PC-9 (cell line): ENCODE results near the gene POU3F2. TPM values are rescaled to one million over a fixed set of nuclear protein-coding genes. Genes with fewer than 3 reads are reported as not detected.

Experiments used
- Bru-seq: library from RNA; stranded (reverse); fragments of 400-500 nt; gene quantifications from one replicate; lab custom pipeline; 2021; lab: Mats Ljungman, UMichigan
- BruChase-seq, 2 experiments: library from RNA; stranded (reverse); fragments of 400-500 nt; gene quantifications; one replicate each; lab custom pipeline; 2021; lab: Mats Ljungman, UMichigan
- BruUV-seq: library from RNA; stranded (reverse); fragments of 400-500 nt; replicated peaks from 2 replicates; lab custom pipeline; 2021; lab: Mats Ljungman, UMichigan
- CTCF ChIA-PET: fragments of 300-600 bp; sonication (Branson Sonifier 250); formaldehyde crosslinking; loops from one replicate; lab custom pipeline; 2022; ENCODE audit warnings: antibody characterized with exemption; lab: Charles Lee
- POLR2A ChIA-PET: fragments of 300-600 bp; sonication (Branson Sonifier 250); formaldehyde crosslinking; loops from one replicate; lab custom pipeline; 2022; ENCODE audit warnings: antibody characterized with exemption; ENCODE audit not compliant: unreplicated experiment; lab: Charles Lee
- DNase-seq, 2 experiments: peaks; one replicate each; pipeline versions ENCODE4 v3.0.0 to v3.0.0-alpha.2; 2015 to 2022; ENCODE audit warnings: mixed read lengths in 1 of 2
- H2AFZ ChIP-seq: fragments of 200-600 bp; sonication (generic); 2 replicates; pipeline ENCODE4 v1.8.1; 2017; ENCODE audit warnings: antibody characterized with exemption
- H3F3A ChIP-seq: fragments of 200-600 bp; sonication (generic); 2 replicates; pipeline ENCODE4 v1.8.1; 2017; ENCODE audit warnings: antibody characterized with exemption, mild to moderate bottlenecking, low read depth; ENCODE audit not compliant: insufficient read depth
- H3K27ac ChIP-seq: fragments of 200-600 bp; sonication (generic); 2 replicates; pipeline ENCODE4 v1.6.1; 2016; ENCODE audit warnings: mixed run types
- H3K27me3 ChIP-seq: fragments of 200-600 bp; sonication (generic); 2 replicates; pipeline ENCODE4 v1.6.1; 2016; ENCODE audit warnings: low read depth, mixed run types; ENCODE audit not compliant: insufficient read depth
- H3K36me3 ChIP-seq: fragments of 200-600 bp; sonication (generic); 2 replicates; pipeline ENCODE4 v1.6.1; 2016; ENCODE audit warnings: low read depth, mixed run types
- H3K4me1 ChIP-seq: fragments of 200-600 bp; sonication (generic); replicated peaks from 2 replicates; pipeline ENCODE4 v1.6.1; 2016; ENCODE audit warnings: mixed run types; ENCODE audit not compliant: insufficient read depth
- H3K4me2 ChIP-seq: fragments of 200-600 bp; sonication (generic); 2 replicates; pipeline ENCODE4 v1.6.1; 2017; ENCODE audit warnings: mixed run types
- H3K4me3 ChIP-seq: fragments of 200-600 bp; sonication (generic); 2 replicates; pipeline ENCODE4 v1.6.1; 2016; ENCODE audit warnings: mixed run types
- H3K79me2 ChIP-seq: fragments of 200-600 bp; sonication (generic); 2 replicates; pipeline ENCODE4 v1.6.1; 2017; ENCODE audit warnings: low read depth, mixed run types
- H3K9me2 ChIP-seq: fragments of 200-600 bp; sonication (generic); 2 replicates; pipeline ENCODE4 v1.8.1; 2017; ENCODE audit warnings: mild to moderate bottlenecking; ENCODE audit not compliant: insufficient read depth
- H3K9me3 ChIP-seq: fragments of 200-600 bp; sonication (generic); 2 replicates; pipeline ENCODE4 v1.8.1; 2016; ENCODE audit warnings: low read depth; ENCODE audit not compliant: insufficient read depth
- H4K20me1 ChIP-seq: fragments of 200-600 bp; sonication (generic); 2 replicates; pipeline ENCODE4 v1.8.1; 2017; ENCODE audit not compliant: insufficient read depth
- CTCF ChIP-seq: fragments of 200-600 bp; sonication (generic); conservative IDR thresholded peaks from 2 replicates; pipeline ENCODE4 v1.6.1; 2017; ENCODE audit warnings: mixed run types, antibody characterized with exemption, mild to moderate bottlenecking, moderate library complexity
- EZH2 ChIP-seq: fragments of 200-600 bp; sonication (generic); IDR thresholded peaks from 2 replicates; pipeline ENCODE4 v1.8.0; 2017; ENCODE audit warnings: antibody characterized with exemption, low read depth
- intact Hi-C: fragments of 100-400 bp; cut with micrococcal nuclease; formaldehyde crosslinking; loops from one replicate; pipeline ENCODE4 v1.10.0; 2022; ENCODE audit not compliant: unreplicated experiment
- long read RNA-seq: library from polyadenylated mRNA; stranded (forward); transcript quantifications from one replicate; pipeline ENCODE4 v2.0.0, GENCODE V29; 2022
- total RNA-seq: library from RNA; stranded (reverse); gene quantifications from 2 replicates; pipeline ENCODE4 v1.2.3, GENCODE V29; 2021

Gene POU3F2
- not detected in 2 replicates for total RNA-seq
- Bru-seq, nascent RNA: percentile 10 among the genes with signal in this experiment
- not detected for BruChase-seq, experiment 1, labeled RNA remaining after a 2-hour chase
- BruChase-seq, experiment 2, labeled RNA remaining after a 6-hour chase: not detected
- long read RNA-seq: 0 reads

- no peaks in the 10 kb centered on the region for H3K9me2 ChIP-seq
- peak within 1 kb of the TSS; percentile 56; the same call in 1 of the 2 replicates for H3K4me3 ChIP-seq
- H3K4me2 ChIP-seq: peak within 1 kb of the TSS; percentile 83
- intact Hi-C loops: no loop called here
- TF ChIP-seq EZH2 (no peak), CTCF (no peak)
- no TSS peak for BruUV-seq
- H2AFZ ChIP-seq: peak within 1 kb of the TSS; percentile 67
- H3K36me3 ChIP-seq: no peaks in the 10 kb centered on the region
- H3F3A ChIP-seq: no peaks in the 10 kb centered on the region
- CTCF ChIA-PET: no interaction called here
- peak; percentile 52 to 56 for DNase-seq
- H3K4me1 ChIP-seq: 0 out of 2 replicates have a peak, but pooled peaks cover 3% of the 10 kb centered on the region
- no peaks in the 10 kb centered on the region for H3K9me3 ChIP-seq
- no peaks in the 10 kb centered on the region for H3K27me3 ChIP-seq
- H4K20me1 ChIP-seq: no peaks in the 10 kb centered on the region
- H3K27ac ChIP-seq: no peak within 1 kb of the TSS
- POLR2A ChIA-PET: interaction anchor here (0.7 kb wide), 1 partner anchor 1324 kb away, joined by 9 read pairs; no protein-coding TSS in a partner anchor
- no peaks in the 10 kb centered on the region for H3K79me2 ChIP-seq
These were observed at the start of gene POU3F2 for GRCh38 chr6:98834060-98835031. POU3F2 (plus strand) TSS chr6:98834574; CDS start chr6:98834874, 300 bp downstream.

GRCh38 chr6:98787435-98787834 lies 46.9 kb upstream of the POU3F2 start:
- Histone ChIP-seq H2AFZ (no peak overlapping the region), H3K36me3 (no peaks in the 10 kb centered on the region), H3K9me2 (no peaks in the 10 kb centered on the region), H3K79me2 (no peaks in the 10 kb centered on the region), H3K27ac (no peak overlapping the region), H3F3A (no peaks in the 10 kb centered on the region), H3K4me3 (no peak overlapping the region), H3K4me1 (no peaks in the 10 kb centered on the region), H3K9me3 (no peaks in the 10 kb centered on the region), H4K20me1 (no peaks in the 10 kb centered on the region), H3K27me3 (no peaks in the 10 kb centered on the region), H3K4me2 (no peak overlapping the region)
- CTCF ChIA-PET: no interaction called here
- POLR2A ChIA-PET: interaction anchor here (0.7 kb wide), 1 partner anchor 103 kb away, joined by 6 read pairs; no protein-coding TSS in a partner anchor
- no TSS peak for BruUV-seq
- intact Hi-C loops: no loop called here
- DNase-seq: no peak
- TF ChIP-seq CTCF (no peak), EZH2 (no peak)

DNA sequence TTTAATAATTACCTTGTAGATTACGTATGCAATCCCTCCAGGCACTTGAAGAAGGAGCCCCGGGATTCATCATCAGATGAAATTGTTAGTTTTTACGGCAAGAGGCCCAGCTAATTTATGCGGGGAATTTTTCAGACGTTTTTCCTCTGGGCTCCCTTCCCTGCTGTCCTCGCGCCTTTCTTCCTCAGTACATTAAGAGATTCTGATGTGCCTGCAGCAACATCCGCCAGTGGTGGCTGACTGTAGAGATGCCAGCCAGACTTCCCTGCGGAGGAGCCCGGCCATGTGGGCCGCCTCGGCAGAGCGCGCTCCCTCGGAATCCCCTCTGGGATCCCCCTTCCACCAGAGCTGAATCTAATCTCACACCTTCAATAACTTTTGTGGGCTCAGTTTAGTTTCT lies 46.4 kb upstream of the POU3F2 start:
- no peak overlapping the region for H3K4me2 ChIP-seq
- H3K36me3 ChIP-seq: no peaks in the 10 kb centered on the region
- no peak overlapping the region for H3K4me3 ChIP-seq
- no peaks in the 10 kb centered on the region for H3K79me2 ChIP-seq
- no peaks in the 10 kb centered on the region for H3K9me2 ChIP-seq
- ChIA-PET POLR2A (interaction anchor here (0.7 kb wide), 1 partner anchor 102 kb away, joined by 6 read pairs; no protein-coding TSS in a partner anchor), CTCF (no interaction called here)
- no peaks in the 10 kb centered on the region for H3K9me3 ChIP-seq
- H3K27me3 ChIP-seq: no peaks in the 10 kb centered on the region
- H2AFZ ChIP-seq: no peak overlapping the region
- no peaks in the 10 kb centered on the region for H3F3A ChIP-seq
- BruUV-seq: no TSS peak
- intact Hi-C loops: no loop called here
- no peak for DNase-seq
- no peaks in the 10 kb centered on the region for H3K4me1 ChIP-seq
- no peak for TF ChIP-seq EZH2
- TF ChIP-seq CTCF: no peak
- no peak overlapping the region for H3K27ac ChIP-seq
- H4K20me1 ChIP-seq: no peaks in the 10 kb centered on the region
